Neural cell (in vitro differentiated cells): Measurements from ENCODE around the gene IKBKG.

ENCODE experiments used
- CTCF ChIP-seq: fragments of 450-650 bp; IDR thresholded peaks from 2 replicates; pipeline ENCODE4 v1.5.1; 2014; ENCODE audit warnings: antibody characterized with exemption, mild to moderate bottlenecking, moderate library complexity; ENCODE audit not compliant: poor library complexity, severe bottlenecking
- EP300 ChIP-seq: fragments of 450-650 bp; conservative IDR thresholded peaks from 2 replicates; pipeline ENCODE4 v1.6.1; 2014; ENCODE audit warnings: antibody characterized with exemption, mild to moderate bottlenecking, moderate library complexity; ENCODE audit not compliant: poor library complexity, severe bottlenecking
- EZH2 ChIP-seq: fragments of 200-600, 300-800 bp; shearing (Covaris generic), sonication (generic); IDR thresholded peaks from 2 replicates; pipeline ENCODE4 v1.6.1; 2014; ENCODE audit warnings: antibody characterized with exemption, low read length, borderline replicate concordance, mild to moderate bottlenecking; ENCODE audit not compliant: insufficient read depth, poor library complexity, severe bottlenecking
- MXI1 ChIP-seq: fragments of 450-650 bp; conservative IDR thresholded peaks from 2 replicates; pipeline ENCODE4 v1.6.1; 2014; ENCODE audit warnings: antibody characterized with exemption, mild to moderate bottlenecking; ENCODE audit not compliant: poor library complexity, severe bottlenecking
- POLR2AphosphoS5 ChIP-seq: IDR thresholded peaks from 2 replicates; pipeline ENCODE4 v1.6.1; 2012
- RAD21 ChIP-seq: fragments of 450-650 bp; conservative IDR thresholded peaks from 2 replicates; pipeline ENCODE4 v1.6.1; 2014; ENCODE audit warnings: antibody characterized with exemption, mild to moderate bottlenecking, moderate library complexity
- SMC3 ChIP-seq: fragments of 450-650 bp; conservative IDR thresholded peaks from 2 replicates; pipeline ENCODE4 v1.6.1; 2014; ENCODE audit warnings: antibody characterized with exemption, mild to moderate bottlenecking, moderate library complexity; ENCODE audit not compliant: poor library complexity
- TF ChIP-seq, protein P1 (sequence below): IDR thresholded peaks from 2 replicates; pipeline ENCODE4 v1.6.1; 2012; ENCODE audit warnings: borderline replicate concordance

- TF ChIP-seq POLR2AphosphoS5: no peak
- no peak for TF ChIP-seq CTCF
- no peak for TF ChIP-seq RAD21
- TF ChIP-seq, protein P1, sequence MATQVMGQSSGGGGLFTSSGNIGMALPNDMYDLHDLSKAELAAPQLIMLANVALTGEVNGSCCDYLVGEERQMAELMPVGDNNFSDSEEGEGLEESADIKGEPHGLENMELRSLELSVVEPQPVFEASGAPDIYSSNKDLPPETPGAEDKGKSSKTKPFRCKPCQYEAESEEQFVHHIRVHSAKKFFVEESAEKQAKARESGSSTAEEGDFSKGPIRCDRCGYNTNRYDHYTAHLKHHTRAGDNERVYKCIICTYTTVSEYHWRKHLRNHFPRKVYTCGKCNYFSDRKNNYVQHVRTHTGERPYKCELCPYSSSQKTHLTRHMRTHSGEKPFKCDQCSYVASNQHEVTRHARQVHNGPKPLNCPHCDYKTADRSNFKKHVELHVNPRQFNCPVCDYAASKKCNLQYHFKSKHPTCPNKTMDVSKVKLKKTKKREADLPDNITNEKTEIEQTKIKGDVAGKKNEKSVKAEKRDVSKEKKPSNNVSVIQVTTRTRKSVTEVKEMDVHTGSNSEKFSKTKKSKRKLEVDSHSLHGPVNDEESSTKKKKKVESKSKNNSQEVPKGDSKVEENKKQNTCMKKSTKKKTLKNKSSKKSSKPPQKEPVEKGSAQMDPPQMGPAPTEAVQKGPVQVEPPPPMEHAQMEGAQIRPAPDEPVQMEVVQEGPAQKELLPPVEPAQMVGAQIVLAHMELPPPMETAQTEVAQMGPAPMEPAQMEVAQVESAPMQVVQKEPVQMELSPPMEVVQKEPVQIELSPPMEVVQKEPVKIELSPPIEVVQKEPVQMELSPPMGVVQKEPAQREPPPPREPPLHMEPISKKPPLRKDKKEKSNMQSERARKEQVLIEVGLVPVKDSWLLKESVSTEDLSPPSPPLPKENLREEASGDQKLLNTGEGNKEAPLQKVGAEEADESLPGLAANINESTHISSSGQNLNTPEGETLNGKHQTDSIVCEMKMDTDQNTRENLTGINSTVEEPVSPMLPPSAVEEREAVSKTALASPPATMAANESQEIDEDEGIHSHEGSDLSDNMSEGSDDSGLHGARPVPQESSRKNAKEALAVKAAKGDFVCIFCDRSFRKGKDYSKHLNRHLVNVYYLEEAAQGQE: no peak
- TF ChIP-seq EZH2: no peak
- no peak for TF ChIP-seq SMC3
- TF ChIP-seq EP300: no peak
- no peak for TF ChIP-seq MXI1
These were observed 4.5 kb upstream of the IKBKG start for GRCh38 chrX:154542723-154543424.
